SH-SY5Y (cell line): ENCODE measurements around the gene GFOD1.

Experiments
- GATA2 ChIP-seq: IDR thresholded peaks from 2 replicates; pipeline ENCODE4 v1.6.1; 2011; ENCODE audit warnings: mild to moderate bottlenecking, low read depth, low read length
- GATA3 ChIP-seq: IDR thresholded peaks from 2 replicates; pipeline ENCODE4 v1.6.1; 2011; ENCODE audit warnings: low read depth, mild to moderate bottlenecking, low read length, moderate library complexity

- TF ChIP-seq GATA2 (no peak), GATA3 (no peak)
Measured at GRCh38 chr6:13358511-13358910, 128.9 kb downstream of the GFOD1 start.
